Measurements from ENCODE around the gene RTN4R. TPM values are rescaled to one million over a fixed set of nuclear protein-coding genes. Genes with fewer than 3 reads are reported as not detected.

RTN4R gene
- total RNA-seq, 1 experiment from 2014 or later, result 15.6 TPM

DNA sequence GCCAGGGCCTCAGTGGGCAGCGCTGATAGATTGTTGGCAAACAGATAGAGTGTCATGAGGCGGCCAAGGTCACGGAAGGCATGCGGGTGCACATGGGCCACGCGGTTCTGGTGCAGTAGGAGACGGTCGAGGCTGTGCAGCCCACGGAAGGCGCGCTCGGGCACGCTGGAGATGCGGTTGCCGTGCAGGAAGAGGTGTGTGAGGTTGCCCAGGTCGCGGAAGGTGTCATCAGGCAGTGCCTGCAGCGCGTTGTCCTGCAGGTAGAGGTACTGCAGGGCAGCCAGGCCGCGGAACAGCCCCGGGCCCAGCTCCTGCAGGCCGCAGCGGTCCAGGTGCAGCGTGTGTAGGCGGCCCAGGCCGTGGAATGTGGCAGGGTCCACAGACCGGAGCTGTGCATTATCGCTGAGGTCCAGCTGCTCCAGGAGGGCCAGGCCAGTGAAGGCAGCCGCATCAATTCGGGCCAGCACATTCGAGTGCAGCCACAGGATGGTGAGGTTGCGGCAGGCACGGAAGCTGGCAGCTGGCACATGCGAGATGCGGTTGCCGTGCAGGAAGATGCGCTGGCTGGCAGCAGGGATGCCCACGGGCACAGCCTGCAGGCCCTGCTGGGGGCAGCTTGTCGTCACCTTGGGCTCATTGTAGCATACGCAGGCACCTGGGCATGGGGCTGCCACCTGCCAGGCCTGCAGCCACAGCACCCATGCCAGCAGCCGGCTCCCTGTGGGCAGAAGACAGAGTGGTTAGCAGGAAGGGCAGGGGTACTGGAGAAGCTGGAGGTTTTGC lies 25.5 kb downstream of the RTN4R start:
- no peak for DNase-seq (ENCODE audit: low spot score)

DNA sequence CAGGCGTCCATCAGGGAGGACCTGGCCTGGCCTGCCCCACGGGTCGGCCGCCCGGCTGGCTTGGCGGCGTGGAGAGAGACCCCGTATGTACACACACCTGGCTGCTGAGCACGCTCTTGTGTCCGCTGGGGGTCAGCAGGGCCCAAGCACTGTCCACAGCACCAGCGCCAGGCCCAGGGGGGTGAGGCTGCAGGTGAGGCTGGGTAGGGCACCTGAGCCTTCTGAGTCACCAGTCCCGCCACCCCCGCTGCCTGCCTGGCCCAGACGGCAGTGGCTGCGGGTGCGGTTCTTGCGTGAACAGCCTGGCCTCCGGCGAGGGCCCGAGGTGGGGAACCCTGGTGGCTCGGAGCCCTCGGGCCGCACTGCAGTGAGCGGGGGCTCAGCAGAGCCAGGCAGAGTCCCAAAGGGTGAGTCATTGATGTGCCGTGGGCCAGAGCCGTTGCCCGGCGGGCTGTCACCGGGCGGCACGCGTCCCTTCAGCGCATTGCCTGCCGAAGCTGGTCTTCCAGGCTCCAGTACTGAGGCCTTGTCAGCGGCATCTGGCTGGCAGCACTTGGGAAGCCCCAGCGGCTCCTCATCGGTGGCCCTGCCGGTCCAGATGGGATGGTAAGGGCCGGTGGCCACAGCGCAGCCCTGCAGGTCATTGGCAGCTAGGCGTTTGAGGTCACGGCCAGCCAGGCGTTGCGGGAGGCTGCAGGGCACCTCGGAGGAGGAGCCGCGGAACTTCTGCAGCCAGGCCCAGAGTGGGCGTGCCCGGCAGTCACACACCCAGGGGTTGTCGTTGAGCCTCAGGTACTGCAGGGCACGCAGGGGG lies 26.3 kb downstream of the RTN4R start:
- no peak for DNase-seq (ENCODE audit: low spot score)

DNA sequence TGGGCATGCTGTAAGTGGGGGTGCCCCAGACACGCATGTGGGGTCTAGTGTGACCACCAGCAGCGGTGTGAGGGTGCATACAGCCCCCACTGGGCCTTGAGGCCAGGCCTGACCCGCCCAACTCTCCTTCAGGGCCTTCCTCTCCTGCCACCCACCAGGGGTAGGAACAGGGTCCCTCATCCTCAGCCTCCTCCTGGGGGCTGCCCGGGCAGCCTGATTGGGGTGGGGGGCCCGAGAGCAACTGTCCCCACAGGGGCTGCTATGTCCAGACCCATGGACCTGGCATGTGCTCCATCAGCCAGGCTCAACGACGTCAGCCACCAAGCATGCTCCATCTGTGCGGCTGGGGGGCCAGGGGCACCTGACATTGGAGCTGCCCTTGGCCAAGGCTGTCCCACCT lies 27.2 kb downstream of the RTN4R start:
- DNase-seq (ENCODE audit: low spot score), result no peak

GRCh38 chr22:20240447-20240764 lies 27.7 kb downstream of the RTN4R start:
- DNase-seq (ENCODE audit: low spot score), result no peak

DNA sequence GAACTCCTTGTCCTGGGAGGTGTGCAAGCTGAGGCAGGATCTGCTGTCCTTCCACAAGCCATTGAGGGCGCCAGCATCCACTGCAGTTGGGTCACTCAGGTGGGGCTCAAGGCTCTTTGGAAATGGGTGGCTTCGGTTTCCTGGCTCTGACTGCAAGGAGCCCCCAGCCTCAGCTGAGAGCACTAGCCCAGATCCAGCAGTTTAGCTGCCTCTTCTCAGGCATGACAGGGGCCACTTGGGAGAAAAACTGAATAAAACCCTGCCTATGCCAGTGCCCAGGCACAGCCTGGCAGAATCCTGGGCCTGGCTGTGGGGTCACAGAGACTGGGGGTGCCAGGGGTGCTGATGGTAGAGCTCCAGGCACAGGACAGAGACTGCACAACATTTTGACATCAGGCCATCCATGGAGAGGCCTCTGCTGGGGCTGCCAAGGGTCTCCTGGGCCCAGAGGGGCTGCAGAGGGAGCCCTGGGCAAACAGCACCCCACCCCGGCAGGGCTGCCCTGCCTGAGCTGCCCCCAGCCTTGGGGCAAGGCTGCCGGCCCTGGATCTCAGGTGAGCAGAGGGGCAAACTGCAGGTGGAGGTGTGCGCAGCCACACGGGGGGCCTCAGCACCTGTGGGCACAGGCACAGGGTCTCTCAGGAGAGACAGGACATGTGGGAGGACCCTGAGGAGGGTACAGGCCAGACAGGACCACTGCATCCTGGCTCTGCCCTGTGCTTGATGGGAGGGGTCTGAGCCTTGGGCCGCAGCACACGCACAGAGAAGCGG lies 28.3 kb downstream of the RTN4R start:
- DNase-seq (ENCODE audit: low spot score), result no peak

DNA sequence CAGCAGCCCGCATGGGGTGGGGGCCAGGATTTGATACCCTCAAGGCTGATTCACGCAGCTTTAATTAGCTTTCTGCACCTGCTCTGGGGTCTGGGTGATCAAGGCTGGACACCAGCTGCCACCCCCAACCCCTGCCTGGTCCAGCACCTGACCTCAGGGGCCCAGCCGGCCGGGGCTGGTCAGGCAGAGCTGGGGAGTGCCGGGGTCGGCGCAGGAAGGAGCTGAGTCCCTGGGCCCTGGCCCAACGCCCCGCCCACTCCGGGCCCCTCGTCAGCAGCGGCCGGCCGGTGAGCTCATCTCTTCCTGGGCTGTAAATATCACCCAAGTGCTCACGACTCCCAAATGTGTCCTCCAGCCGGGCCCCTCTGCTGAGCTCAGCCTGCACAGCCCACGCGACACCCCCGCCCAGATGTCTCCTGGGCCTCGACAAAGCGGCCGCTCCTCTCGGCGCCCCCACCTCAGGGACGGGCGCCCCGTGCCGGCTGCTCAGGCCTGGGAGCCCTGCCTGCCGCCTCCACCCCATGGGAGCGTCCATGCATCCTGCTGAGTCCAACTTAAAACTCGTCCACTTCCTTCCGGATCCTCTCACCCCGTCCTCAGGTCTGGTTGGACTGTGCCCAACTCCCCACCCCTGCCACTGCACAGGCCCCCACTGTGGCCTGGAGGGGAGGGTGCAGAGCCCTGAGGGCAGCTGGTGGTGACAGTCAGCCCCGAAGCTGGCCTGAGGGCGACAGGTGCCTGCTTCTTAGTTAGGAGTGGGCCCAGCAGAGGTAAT lies 29.0 kb downstream of the RTN4R start:
- peak; percentile 4 for DNase-seq (ENCODE audit: low spot score)

DNA sequence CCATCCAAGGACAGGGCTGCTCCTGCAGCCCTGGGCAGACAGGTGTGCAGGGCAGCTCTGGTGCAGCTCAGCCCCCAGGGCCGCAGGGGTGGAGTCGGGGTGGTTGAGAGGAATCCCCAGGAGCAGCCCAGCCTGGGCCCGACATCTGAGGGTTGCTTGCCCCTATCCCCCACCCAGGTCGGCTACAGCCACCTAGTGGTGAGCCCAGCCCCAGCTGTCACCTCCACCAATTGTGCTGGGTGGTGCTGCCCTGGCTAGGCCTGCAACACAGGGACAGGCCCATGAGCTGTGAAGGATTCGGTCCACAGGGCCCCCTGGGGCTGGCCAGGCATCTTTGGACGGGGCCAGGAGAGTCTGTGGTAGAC lies 29.6 kb downstream of the RTN4R start:
- DNase-seq (ENCODE audit: low spot score), result peak; percentile 9

- DNase-seq (ENCODE audit: low spot score), result no peak
Measured at GRCh38 chr22:20237480-20238440, 30.4 kb downstream of the RTN4R start.

DNA sequence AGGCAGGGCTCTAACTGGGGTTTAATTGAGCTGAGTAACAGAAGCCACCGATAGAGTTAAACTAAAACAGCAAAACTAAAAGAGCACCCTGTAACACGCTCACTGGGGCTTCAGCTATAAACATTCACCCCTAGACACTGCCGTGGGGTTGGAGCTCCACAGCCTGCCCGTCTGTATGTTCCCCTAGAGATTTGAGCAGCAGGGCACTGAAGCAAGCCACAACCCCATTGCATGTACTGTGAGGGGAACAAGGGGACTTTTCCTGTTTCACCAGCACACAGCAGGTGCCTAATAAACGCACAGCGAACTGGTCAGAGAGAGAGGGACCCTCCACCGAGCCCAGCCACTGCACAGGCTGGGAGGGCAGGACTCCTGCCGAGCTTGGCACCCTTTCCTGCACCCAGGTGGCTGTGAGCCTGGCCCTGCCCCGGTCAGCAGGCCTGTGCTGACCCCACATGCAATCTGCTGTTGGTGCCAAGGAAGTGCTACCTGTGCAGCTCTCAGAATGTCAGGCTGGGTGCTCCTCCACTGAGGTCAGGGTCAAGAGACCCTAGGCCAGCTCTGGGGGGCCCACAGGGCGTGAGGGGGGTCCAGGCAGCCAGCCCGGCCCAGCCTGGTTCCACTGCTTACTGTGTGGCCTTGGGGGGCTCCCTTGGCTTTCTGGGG lies 31.9 kb downstream of the RTN4R start:
- DNase-seq (ENCODE audit: low spot score), result no peak

GRCh38 chr22:20235389-20235991 lies 32.6 kb downstream of the RTN4R start:
- DNase-seq (ENCODE audit: low spot score), result no peak

- DNase-seq (ENCODE audit: low spot score), result no peak
Measured at GRCh38 chr22:20234760-20235388, 33.2 kb downstream of the RTN4R start.

- no peak for DNase-seq (ENCODE audit: low spot score)
Measured at GRCh38 chr22:20234314-20234682, 33.8 kb downstream of the RTN4R start.

- no peak for DNase-seq (ENCODE audit: low spot score)
Measured at GRCh38 chr22:20233351-20234313, 34.5 kb downstream of the RTN4R start.

DNA sequence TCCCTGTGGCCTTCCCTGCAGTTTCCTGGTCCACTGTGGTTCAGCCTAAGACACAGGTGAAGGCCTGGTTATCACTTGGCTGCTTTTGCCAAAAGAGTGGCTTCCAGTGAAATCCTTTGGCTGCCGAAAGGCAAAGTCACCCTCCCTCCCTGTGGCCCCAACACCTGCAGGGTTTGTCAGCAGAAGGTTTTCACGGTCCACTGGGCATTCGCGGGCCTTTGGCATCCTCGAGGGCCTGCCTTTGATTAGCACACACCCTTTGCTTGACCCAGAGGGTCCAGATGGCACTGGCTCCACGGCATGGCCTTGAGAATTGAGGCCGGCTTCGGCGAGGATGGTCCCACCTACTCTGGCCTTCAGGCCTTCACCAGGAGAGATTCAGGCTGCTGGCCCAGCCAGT lies 35.3 kb downstream of the RTN4R start:
- no peak for DNase-seq (ENCODE audit: low spot score)

DNA sequence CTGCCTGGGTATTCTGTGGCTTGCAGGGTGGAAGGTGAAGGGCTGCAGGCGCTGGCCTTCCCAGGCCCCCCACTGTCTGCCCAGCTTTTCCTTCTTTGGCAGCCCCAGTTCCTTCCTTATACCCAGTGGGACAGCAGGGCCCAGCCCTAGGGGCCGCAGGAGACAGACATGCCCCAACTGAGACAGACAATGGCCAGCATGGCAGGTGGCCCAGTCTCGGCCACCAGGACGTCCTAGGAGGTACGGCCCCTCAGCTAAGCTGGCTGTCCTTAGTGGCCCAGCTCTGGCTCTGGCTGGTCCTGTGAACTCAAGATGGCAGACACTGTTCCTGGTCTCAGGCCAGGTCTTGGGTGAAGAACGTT lies 35.9 kb downstream of the RTN4R start:
- no peak for DNase-seq (ENCODE audit: low spot score)

DNA sequence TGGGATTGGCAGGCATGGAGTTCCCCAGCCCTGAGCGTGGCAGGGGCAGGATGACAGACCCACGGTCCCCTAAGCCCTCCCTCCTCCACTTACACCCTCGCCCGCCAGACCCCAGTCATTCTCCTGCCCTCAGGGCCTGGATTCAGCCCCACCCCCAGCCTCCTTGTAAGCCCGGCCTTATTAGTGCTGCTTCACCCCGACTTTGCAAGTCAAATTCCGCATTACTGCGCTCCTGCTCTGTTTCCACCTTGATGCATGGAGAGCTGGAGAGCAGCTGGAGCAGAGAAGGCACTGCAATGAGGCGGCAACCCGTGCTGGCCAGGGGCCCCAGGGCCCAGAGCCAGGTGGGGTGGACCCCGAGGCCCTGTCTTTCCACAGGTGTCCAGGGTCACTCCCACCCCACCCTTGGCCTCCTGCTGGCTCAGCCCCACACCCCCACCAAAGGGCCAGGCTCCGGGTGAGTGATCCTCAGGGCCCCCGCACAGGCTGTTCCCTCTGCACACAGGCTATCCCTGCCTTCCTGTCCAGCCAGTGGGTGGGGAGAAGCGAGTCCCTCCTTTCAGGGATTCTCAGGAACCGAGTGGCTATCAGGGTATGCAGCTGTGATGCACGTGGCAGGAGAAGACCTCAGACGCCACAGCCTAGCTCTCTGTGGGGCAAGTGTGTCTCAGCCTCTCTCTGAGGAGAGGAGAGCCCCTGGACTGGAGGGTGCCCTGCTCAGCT lies 36.4 kb downstream of the RTN4R start:
- no peak for DNase-seq (ENCODE audit: low spot score)

GRCh38 chr22:20230777-20231420 lies 37.2 kb downstream of the RTN4R start:
- no peak for DNase-seq (ENCODE audit: low spot score)
